GM19035 (cell line): ENCODE measurements around the gene DMXL2.
"Not testable (repeated sequence)": the region's sequence is repeated elsewhere in the genome, so short reads cannot be mapped to it uniquely, and the experiment has no call there.

Experiments used
- ATAC-seq: cut with Tn5 transposase; IDR thresholded peaks from one replicate; pipeline ENCODE4 v1.9.1; 2021; ENCODE audit not compliant: unreplicated experiment

The DMXL2 gene

DNA sequence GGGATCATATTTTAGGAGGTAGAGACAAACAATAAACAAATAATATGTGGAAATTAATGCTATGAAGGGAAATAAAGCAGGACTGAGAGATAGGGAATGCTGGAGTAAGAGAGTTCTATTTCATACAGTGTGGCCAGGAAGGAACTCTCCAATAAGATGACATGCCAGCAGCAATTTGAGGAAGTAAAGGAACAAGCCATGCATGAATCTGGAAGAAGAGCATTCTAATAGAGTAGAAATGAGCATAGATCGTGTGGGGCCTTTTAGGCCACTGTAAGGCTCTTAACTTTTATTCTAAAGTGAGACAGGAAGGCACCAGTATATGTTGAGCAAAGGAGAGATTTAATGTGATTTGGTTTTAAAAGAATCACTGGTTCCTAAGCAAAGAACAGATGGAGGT lies 126.3 kb downstream of the DMXL2 start:
- no peak for ATAC-seq

DNA sequence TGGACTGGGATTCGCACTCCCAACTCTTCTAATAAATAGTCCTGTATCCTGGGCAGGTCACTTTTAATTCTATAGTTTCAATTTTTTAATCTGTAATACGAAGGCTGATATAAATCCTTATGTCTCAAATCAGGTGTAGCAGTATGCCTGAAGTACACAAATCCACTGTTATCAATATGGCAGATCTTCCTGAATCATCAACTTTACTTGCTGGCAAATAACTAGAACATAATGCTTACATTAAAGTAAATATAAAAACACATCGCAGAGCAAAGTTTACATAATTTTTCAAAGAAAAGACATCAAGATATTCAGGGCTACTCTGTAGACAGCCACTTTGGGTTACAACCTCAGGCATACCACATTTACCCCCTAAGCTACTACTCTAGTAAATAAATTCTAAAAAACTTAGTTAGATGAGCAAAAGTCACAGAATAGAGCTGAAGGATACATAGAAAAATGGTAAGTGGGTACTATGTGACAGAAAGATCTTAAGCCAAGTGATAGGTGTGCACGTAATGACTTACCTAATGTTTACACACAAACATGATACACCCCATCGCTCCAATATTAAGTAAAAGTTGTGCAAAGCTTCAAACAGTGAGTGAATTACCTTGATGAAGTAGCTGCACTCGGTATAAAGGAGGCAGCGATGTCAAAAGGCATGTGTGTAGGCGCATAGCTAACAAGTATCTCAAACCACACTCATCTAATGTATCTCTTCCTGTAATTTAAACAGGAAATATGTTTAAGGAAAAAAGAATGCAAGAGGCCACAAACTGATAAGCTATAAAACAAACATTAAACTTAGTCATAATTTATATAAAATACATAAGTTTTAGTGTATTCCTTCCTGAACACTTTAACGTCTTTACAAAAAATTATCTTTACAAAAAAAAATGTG lies 127.9 kb downstream of the DMXL2 start:
- no peak for ATAC-seq

DNA sequence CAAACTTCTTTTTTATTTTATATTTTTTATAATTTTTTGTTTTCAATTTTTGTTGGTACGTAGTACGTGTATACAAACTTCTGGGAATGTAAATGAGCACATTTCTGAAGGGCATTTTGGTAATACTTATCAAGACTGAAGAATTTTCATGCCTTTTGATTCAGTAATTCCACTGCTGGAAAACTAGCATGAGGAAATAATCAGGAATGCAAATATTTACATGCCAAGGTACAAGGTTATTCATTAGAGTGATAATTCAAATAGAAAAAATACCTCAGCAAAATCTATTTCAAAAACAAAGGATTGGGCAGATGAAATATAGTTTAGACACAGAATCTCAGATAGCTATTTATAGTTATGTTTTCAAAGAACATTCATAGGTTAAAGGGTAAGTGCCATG lies 128.7 kb downstream of the DMXL2 start:
- no peak for ATAC-seq

DNA sequence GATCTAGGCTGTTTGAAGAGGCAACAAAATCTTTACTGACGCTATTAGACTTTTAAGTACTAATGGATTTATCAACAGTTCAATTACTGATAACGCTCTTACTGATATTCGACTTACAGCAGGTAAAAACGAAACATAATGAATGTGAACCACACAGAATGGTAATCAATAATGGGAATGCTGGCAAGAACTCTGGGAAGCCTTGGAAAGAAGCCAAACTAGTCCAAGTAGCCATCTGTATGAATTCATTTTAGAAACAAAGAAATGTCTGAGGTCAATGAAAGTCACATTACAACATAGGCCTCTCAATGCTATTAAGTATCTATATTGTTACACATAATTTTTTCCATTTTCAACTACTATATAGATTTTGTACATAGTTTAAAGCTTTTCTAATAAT lies 130.0 kb downstream of the DMXL2 start:
- ATAC-seq = no peak

DNA sequence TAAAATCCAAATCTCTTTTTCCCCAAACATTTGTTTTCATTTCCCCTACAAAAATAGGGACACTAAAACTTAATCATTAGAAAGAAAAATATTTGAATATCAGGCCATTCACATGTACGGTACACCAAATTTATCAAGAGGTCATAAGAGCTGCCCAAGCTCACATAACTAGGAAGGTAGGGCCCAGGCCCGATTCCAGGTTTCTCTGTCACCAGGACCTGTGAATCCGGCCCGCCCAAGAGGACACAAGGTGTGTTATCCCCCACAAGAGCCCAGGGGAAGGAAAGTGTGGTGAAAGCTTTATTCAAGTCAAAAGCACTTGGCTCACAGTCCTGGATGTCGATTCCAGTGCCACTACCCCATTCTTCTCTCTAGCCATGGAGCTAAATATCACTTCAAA lies 130.6 kb downstream of the DMXL2 start:
- ATAC-seq = no peak

DNA sequence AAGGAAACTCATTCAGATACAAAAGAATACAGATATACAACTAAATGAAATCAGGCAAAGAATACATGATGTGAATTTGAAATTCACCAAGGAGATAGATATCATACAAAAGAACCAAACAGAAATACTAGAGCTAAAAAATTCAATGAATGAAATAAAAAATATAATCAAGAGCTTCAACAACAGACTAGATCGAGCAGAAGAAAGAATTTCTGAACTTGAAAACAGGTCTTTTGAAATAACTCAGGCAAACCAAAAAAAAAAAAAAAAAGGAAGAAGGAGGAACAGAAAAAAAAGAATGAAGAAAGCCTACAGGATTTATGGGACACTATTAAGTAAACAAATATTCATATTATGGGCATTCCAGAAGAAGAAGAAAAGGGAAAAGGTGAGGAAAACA lies 137.8 kb downstream of the DMXL2 start:
- no peak for ATAC-seq

DNA sequence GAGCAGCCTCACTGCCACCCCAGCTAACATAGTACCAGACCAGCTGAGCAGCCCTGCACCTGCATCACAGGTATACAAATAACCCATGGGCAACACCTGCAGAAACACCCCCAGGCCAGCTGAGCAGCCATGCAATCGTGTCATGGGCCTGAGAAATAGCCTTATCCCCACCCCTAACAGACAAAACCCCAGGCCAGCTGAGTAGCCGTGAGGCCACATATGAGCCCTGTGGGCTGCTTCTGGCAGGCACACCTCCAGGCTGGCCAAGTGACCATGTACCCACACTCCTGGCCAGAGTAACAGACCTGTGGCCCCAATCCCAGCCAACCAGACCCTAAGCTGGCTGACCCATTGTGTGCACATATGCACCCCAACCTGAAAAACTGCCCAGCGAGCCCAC lies 138.6 kb downstream of the DMXL2 start:
- no peak for ATAC-seq

DNA sequence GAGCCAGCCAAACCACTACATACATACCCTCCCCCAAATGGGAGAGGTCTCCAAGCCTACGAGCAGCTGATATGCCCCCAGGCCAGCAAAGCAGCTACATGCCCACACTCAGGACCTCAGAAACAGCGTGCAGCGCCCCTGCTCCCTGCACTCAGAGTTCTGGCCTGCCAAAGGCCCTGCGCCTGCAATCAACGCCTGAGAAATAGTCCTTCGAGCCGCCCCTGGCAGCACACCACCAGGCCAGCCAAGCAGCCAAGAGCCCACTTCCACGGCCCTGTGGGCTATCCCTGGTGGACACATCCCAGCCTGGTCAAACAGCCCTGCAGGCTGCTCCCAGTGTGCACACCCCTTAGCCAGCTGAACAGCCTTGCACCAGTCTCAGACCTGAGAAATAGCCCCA lies 139.1 kb downstream of the DMXL2 start:
- no peak for ATAC-seq

DNA sequence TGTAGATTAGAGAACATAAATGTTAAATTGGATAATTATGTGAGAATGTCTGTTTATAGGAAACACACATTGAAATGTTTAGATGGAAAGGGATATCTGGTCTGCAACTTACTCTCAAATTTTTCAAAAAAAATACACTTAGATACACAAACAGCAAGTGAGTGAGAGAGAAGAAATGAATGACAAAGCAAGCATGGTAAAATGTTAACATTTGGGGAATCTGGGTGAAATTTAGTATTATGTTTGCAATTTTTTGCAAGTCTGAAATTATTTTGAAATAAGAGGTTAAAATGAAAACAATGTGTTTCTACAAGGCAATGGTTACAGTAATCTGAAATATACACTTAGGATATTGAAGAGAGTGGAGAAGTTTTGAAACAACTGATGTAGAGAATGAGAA lies 146.8 kb downstream of the DMXL2 start:
- no peak for ATAC-seq

DNA sequence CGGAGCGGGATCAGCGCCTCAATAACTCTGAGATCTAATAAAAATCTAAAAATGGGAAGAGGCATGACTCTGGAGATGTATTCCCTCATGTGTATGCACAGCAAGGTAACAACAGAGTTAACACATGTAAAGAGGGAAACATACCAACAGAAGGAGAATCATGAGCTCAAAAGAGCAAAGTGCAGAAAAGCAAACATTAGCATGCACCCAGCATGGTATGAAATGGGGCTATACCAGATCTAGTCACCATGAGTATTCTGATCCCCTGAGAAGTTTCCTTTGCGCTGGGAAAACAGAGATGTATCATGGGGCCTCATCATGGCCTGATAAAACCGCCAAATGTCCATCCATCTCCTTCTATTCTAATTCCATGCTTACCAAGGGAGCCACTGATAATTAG lies 152.1 kb downstream of the DMXL2 start:
- no peak for ATAC-seq

DNA sequence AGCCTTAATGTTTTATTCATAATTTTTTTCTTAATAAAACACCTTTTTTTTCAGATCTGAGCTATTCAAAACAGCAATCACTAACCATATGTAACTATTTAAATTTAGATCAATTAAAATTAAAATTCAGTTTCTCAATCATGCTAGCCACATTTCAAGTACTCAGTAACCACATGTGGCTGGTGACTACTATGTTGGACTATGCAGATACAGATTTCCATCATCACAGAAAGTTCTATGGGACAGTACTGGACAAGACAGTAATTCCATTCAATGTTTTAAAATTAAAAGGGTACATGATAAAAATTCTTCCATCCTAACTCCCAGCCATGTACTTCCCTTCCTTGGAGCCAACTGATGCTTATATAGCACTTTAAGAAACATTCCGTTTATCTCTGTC lies 161.8 kb downstream of the DMXL2 start:
- ATAC-seq = no peak

DNA sequence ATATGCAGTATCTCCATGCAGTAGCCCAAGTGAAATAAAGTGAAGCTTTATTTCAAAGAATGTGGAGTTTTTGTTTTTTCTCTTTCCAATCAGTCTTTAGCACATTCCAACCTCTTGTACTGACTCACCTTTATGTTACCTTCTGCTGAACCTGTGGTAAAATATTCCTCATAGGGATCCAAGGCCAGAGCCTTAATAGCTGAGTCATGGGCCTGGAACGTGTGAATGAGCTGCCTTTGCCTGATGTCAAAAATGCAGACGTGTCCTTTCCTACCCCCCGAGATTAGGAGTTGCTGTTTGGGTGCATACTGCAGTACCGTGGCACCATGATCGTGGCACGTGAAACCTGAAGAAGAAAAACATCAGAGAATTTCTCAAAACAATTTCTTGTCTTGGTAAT lies 172.6 kb downstream of the DMXL2 start:
- no peak for ATAC-seq

DNA sequence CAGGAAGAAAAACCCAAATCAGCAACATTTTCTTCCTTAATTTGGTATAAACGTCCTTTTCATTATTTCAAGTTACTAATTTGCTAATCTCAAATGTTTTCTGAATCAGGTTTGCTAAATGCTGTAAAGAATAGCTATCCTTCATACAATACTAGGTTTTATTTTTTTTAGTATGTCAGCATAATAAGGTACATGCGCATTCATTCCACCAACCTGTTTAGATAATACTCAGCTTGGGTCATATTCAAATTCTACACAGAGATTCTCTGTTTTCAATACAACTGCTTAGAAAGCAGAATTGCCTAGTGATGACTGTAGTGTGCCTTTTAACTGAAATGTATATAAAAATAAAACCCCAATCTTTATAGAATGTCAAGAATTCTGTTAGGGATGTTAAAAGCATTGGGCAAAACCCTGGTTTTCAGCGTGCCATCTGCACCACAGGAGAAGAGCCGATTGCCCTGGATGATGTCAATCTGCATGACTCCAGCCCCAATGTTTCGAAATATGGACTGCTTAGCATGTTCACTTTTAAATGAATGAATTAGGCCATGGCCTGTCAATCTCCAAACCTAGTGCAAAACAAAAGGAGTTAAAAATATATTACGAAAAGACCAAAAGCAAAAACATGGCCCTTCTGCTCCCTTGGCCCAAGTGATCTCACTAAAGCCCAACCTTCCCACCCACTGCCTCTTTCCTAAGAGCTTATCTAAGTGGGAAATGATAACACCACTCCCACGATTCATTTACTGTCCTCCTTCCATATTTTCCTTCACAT lies 173.8 kb downstream of the DMXL2 start:
- ATAC-seq = no peak

DNA sequence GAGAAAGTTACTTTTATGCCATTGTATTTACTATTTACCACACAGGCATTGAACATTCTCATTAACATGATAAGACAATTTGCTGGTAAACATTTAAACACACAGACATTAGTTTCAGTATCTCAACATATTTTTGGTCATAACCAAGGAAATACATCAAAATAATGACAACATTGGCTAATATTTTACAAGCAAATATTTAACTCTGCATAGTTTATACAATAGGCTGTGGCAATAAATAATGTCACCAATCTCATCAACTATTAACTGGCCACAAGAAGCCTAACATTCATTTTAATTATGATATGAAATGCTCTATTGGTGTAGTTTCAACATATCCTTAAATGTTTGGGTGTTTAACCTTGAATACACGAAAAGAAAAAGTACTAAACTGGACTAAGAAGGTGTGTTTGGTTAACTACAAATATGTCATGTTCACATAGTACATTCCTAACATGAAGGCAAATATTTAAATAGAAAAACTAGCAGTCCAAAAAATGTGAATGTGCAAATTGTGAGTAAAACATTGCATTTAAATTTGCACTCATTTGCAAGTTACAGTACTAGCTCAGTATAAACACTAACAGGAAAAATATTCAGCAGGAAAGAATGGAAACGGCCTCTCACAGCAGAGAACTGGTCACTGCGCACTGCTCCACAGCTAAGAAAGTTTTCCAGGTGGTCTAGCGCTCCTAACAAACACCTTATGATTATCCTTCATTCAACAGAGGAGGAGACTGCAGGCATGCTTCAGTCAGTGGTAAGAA lies 174.5 kb downstream of the DMXL2 start:
- ATAC-seq = no peak

DNA sequence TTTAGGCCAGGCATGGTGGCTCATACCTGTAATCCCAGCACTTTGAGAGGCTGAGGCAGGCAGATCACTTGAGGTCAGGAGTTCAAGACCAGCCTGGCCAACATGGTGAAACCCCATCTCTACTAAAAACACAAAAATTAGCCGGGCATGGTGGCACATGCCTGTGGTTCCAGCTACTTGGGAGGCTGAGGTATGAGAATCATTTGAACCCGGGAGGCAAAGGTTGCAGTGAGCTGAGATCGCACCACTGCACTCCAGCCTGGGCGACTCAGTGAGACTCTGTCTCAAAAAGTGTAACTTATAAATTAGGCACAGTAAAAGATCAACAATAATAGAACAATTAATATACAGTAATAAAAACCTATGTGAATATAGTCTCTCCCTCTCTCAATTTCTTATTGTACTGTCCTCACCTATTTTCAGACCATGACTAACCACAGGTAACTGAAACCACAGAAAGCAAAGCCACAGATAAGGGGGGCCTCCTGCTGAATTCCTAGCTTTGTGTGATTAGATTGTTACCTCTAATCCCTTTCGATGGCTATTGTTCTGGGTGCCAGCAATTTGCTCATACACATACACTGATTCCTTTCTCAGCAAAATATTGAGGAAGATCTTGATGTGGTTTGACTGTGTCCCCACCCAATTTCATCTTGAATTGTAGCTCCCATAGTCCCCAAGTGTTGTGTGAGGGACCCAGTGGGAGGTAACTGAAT lies 176.4 kb downstream of the DMXL2 start:
- ATAC-seq = not testable (repeated sequence)

DNA sequence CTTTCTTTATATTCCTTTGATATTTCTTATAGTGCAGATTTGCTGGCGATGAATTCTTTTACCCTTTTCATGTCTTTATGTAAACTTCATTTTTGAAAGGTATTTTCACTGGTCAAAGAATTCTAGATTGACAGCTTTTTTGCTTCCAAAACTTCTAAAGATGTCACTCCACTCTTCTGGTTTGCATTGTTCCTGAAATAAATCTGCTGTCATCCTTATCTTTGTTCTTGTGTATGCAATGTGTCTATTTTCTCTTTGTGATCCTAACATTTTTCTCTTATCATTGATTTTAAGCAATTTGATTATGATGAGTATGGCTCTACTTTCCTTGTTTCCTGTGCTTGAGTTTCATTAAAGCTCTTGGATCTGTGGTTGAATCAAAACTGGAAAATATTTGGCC lies 177.8 kb downstream of the DMXL2 start:
- no peak for ATAC-seq

DNA sequence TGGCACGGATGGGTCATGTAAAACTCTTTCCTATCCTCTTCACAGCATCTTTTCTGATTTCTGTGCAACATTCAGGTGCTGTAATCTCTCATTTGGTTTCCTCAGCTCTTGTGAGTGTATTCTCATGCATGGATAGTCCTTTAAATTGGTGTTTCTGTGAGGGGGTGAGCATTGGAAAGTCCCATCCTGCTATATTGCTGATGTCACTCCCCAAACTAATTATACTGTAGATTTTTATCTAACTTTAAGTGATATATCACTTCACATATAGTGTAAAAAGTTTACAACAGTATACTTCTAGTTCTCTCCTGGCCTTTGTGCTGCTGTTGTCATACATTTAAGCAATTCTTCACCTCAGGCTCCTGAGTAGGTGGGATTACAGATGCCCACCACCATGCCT lies 178.5 kb downstream of the DMXL2 start:
- no peak for ATAC-seq

DNA sequence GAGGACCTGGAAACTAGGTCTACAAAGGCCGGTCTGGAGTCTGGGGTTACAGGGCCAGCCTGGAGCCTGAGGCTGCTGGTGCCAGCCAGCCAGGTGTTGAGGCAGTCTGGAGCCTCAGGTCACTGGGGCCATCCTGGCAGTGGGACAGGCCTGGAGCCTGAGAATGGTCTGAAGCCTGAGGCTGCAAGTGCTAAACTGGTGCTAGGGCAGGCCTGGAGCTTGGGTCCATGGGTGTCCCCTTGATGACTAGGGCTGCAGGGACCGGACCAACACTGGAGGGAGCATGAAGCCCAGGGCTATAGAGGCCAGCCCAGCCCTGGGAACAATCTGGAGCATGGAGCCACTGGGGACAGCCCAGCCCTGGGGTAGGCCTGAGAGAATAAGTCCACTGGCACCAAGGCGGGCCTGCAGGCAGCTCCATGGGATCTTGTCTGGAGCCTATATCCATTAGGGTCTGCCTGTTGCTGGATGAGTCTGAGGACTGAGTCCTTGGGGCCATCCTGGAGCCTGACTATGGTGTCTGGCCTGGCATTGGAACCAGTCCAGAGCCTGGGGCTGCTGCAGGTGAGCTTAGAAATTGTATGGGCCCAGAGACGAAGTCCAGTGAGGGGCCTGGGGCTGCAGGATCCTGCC lies 179.2 kb downstream of the DMXL2 start:
- ATAC-seq = no peak

DNA sequence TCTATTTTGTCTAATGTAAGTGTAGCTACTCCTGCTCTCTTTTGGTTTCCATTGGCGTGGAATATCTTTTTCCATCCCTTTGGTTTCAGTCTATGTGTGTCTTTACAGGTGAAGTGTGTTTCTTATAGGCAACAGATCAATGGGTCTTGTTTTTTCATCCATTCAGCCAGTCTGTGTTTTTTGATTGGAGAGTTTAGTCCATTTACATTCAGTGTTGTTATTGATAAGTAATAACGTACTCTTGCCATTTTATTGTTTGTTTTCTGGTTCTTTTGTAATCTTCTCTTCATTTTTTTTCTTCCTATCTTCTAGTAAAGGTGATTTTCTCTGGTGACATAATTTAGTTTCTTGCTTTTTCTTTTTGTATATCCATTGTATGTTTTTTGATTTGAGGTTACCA lies 184.0 kb downstream of the DMXL2 start:
- no peak for ATAC-seq

DNA sequence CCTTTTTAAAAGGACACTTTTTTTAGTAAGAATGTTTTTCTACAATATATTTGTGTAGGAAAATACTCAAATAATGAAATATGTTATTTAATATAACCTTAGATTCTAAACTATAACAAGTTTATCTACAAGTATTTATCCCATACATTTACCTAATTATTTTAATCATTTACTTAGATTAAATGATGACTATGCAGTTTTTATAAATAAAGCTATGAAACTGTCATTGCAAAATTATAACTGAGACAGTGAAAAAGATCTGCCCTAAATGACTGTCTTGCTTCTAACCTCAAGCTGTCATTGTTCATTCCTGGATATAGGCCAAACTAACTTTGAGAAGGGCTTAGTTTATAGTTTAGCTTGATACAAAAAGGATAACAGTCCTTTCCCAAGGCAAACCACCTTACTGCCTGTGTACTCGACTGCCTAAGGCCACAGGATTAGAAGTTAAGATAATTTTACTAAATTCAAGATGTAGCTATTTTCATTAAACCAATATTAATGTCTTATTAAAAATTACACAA lies 197.0 kb downstream of the DMXL2 start:
- ATAC-seq = no peak
